Left ventricle myocardium inferior (tissue), 1 donor: ENCODE results near the gene SPDYC. TPM values are rescaled to one million over a fixed set of nuclear protein-coding genes. Genes with fewer than 3 reads are reported as not detected.

Experiments
- DNase-seq: peaks from one replicate; pipeline ENCODE4 v3.0.0-alpha.2; 2020
- H3K27ac ChIP-seq: fragments of 200-600 bp; replicated peaks from 2 replicates; pipeline ENCODE4 v1.8.0; 2021
- H3K27me3 ChIP-seq: fragments of 200-600 bp; 2 replicates; pipeline ENCODE4 v1.8.0; 2021; ENCODE audit warnings: low read depth
- H3K36me3 ChIP-seq: fragments of 200-600 bp; 2 replicates; pipeline ENCODE4 v1.8.0; 2021
- H3K4me1 ChIP-seq: fragments of 200-600 bp; 2 replicates; pipeline ENCODE4 v1.8.0; 2021
- H3K4me3 ChIP-seq: fragments of 200-600 bp; 2 replicates; pipeline ENCODE4 v1.8.0; 2021; ENCODE audit warnings: mild to moderate bottlenecking, moderate library complexity
- H3K9me3 ChIP-seq: fragments of 200-600 bp; replicated peaks from 2 replicates; pipeline ENCODE4 v1.8.0; 2021
- intact Hi-C: fragments of 100-400 bp; cut with micrococcal nuclease; formaldehyde crosslinking; loops from one replicate; pipeline ENCODE4 v1.11.0; 2022
- total RNA-seq: library from RNA; stranded (reverse); fragmentation: NEBNext Ultra II Directional; extraction: Animal tissue kit (Norgen Biotek cat#: 25700); gene quantifications from one replicate; pipeline ENCODE4 v1.2.1, GENCODE V29; 2021
- TF ChIP-seq, protein P1 (sequence below): fragments of 200-600 bp; IDR thresholded peaks from 2 replicates; pipeline ENCODE4 v1.8.0; 2021; ENCODE audit warnings: antibody characterized with exemption, mild to moderate bottlenecking, borderline replicate concordance
- donor health status: DM: no; HTN: yes; CAD: no; lungs with severe emphysema.

SPDYC gene
- total RNA-seq, 1 donor from 2014 or later = not detected

DNA sequence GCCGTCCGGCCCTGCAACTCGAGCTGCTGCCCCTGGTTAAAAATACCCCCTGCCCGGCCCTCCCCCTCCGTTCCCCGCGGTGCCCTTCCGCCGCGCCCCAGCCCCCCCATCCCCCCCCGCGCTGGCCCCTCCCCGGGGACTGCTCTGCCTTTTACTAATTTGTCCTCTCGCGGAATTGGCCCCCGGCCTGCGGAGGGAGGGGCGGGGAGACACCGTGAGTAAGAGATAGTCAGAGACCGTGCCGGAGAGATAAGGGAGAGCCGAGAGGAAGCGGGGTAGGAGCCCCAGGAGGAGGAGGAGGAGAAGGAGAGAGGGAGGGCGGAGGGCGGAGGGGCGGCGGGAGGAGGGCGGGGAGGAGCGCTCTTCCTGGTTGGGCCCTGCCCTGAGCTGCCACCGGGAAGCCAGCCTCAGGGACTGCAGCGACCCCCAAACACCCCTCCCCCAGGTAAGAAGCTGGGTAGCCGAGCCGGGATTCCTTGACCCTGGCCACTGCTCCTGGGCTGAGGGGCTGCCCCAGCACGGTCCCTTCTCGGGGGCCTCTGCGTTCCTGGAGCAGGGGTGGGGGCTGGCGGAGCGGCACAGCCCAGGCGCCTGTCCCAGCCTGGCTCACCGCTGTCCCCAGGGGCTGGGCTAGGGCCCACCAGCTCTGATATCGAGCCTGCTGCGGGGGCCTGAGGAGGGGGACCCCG is 11.7 kb downstream of the SPDYC start, which contains the start of gene CAPN1:
CAPN1 (plus strand) TSS at position 360 of the 689 bp plus-strand sequence. CDS start 774 bp downstream, outside the sequence.
- H3K4me1 ChIP-seq = peaks cover 36% of the 10 kb centered on the region
- peak within 1 kb of the TSS; percentile 96 for H3K4me3 ChIP-seq
- no peaks in the 10 kb centered on the region for H3K27me3 ChIP-seq
- TF ChIP-seq, protein P1, sequence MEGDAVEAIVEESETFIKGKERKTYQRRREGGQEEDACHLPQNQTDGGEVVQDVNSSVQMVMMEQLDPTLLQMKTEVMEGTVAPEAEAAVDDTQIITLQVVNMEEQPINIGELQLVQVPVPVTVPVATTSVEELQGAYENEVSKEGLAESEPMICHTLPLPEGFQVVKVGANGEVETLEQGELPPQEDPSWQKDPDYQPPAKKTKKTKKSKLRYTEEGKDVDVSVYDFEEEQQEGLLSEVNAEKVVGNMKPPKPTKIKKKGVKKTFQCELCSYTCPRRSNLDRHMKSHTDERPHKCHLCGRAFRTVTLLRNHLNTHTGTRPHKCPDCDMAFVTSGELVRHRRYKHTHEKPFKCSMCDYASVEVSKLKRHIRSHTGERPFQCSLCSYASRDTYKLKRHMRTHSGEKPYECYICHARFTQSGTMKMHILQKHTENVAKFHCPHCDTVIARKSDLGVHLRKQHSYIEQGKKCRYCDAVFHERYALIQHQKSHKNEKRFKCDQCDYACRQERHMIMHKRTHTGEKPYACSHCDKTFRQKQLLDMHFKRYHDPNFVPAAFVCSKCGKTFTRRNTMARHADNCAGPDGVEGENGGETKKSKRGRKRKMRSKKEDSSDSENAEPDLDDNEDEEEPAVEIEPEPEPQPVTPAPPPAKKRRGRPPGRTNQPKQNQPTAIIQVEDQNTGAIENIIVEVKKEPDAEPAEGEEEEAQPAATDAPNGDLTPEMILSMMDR = no peak
- intact Hi-C loops = no loop called here
- peak; percentile 84 for DNase-seq
- H3K36me3 ChIP-seq = peaks cover 13% of the 10 kb centered on the region
- H3K27ac ChIP-seq = peak within 1 kb of the TSS; percentile 93
- H3K9me3 ChIP-seq = no peaks in the 10 kb centered on the region

DNA sequence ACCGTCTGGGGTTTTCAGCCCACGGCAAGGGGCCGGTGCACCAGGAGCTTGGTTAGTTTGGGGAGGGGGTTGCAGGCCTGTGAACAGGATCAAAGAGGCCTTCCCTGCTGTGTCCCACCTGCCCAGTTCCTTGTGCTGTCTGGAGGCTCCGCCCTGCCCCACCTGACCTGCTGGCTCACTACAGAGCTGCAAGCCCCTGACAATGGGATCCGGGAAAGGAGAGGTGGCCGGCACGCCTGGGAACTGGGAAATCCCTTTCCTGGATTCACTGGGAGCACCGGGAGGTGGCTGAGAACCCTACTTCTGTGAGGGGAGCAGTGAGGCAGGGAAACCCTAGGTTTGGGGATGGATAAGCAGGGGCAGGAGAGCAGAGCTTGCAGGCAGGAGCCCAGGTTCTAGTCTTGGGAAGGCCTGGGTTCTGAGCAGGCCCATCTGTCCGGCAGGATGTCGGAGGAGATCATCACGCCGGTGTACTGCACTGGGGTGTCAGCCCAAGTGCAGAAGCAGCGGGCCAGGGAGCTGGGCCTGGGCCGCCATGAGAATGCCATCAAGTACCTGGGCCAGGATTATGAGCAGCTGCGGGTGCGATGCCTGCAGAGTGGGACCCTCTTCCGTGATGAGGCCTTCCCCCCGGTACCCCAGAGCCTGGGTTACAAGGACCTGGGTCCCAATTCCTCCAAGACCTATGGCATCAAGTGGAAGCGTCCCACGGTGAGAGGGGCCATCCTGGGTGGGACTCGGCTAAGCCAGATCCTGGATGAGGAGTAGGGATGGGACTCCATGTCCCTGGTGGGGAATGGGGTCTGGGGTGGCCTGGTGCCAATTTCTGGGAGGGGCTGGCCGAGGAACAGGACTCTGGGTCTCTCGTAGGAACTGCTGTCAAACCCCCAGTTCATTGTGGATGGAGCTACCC is 12.5 kb downstream of the SPDYC start:
- peak; percentile 27 for DNase-seq
- Histone ChIP-seq H3K27me3 (no peaks in the 10 kb centered on the region), H3K9me3 (no peaks in the 10 kb centered on the region), H3K4me3 (peak overlapping the region; percentile 96), H3K36me3 (peaks cover 21% of the 10 kb centered on the region), H3K4me1 (peaks cover 36% of the 10 kb centered on the region), H3K27ac (peak overlapping the region; percentile 93)
- intact Hi-C loops = no loop called here
- TF ChIP-seq, protein P1 = no peak

DNA sequence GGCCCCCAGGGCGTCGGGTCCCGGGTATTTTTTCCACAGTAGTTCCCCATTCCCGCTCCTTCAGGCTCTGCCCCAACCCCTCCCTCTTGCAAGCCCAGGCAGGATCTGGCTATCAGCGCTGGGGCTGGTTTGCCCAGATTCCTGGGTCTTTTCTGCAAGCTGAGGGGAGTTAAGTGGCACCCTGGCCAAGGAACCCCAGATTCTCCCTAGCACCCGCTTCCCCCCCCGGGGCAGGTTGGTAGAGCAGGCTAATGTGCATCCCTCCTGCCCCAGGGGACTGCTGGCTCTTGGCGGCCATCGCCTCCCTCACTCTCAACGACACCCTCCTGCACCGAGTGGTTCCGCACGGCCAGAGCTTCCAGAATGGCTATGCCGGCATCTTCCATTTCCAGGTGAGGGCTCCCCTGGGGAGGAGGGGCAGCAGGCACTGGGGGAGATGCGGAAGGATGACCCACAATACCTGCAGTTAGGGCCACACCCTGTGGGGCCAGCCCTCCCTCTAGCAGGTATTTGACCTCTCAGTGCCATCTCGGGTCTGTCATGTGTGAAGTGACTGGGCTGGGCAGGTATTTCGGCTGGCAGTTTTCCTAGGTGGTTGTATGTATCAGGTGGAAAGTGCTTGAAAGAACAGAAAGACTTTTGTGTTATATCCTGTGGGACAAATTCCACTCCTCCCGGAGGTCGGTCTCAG is 13.3 kb downstream of the SPDYC start:
- intact Hi-C loops = no loop called here
- TF ChIP-seq, protein P1 = no peak
- Histone ChIP-seq H3K27ac (peak overlapping the region; percentile 93), H3K27me3 (no peaks in the 10 kb centered on the region), H3K4me1 (peaks cover 36% of the 10 kb centered on the region), H3K9me3 (no peaks in the 10 kb centered on the region), H3K36me3 (peaks cover 30% of the 10 kb centered on the region), H3K4me3 (peak overlapping the region; percentile 96)
- no peak for DNase-seq

DNA sequence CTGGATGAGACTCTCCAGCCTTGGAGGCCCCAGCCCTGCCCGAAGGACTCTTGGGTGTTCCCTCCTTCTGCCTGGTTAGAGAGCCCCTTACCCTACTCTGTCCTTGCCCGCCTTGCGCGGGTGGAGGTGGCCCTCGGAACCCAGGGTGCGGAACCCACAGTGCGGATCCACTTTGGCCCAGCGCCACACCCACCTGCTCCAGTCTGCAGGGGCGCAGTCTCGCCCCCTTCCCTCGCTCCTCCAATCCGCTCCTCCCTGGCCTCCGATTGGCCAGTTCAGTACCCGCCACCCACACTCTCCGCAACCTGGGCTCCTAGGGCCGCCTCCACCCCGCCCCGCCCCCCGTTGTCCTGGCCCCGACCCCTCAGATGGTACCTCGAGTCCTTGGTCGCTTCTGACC is 14.1 kb downstream of the SPDYC start:
- H3K27me3 ChIP-seq = no peaks in the 10 kb centered on the region
- intact Hi-C loops = no loop called here
- no peak overlapping the region for H3K27ac ChIP-seq
- DNase-seq = no peak
- no peaks in the 10 kb centered on the region for H3K9me3 ChIP-seq
- H3K4me3 ChIP-seq = no peak overlapping the region
- H3K36me3 ChIP-seq = peaks cover 38% of the 10 kb centered on the region
- TF ChIP-seq, protein P1 = no peak
- H3K4me1 ChIP-seq = peaks cover 36% of the 10 kb centered on the region

DNA sequence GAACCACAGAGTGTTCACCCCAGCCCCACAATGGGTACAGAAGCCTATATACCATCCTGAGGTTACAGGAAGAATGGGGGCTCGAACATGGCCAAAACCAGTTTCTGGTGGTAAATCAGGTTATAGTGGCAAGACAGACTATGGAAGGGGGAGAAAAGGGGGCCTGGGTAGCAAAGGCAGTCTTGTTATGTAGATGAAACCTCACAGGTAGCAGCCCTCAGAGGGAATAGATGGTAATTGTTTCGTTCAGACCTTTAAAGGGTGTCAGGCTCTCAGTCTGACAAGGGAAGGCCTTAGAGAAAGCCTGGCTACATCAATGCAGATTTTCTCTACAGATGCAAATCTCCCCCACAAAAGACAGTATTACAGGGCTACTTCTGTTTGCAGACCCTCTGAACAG is 15.1 kb downstream of the SPDYC start:
- Histone ChIP-seq H3K27ac (no peak overlapping the region), H3K27me3 (no peaks in the 10 kb centered on the region), H3K36me3 (peaks cover 48% of the 10 kb centered on the region), H3K4me3 (no peak overlapping the region), H3K4me1 (peaks cover 32% of the 10 kb centered on the region), H3K9me3 (no peaks in the 10 kb centered on the region)
- DNase-seq = no peak
- intact Hi-C loops = no loop called here
- TF ChIP-seq, protein P1 = no peak
